CD14-positive monocyte (primary cell): Measurements from ENCODE around the gene LZTS2. TPM values are rescaled to one million over a fixed set of nuclear protein-coding genes. Genes with fewer than 3 reads are reported as not detected.

Source experiments
- DNase-seq, 3 donors: peaks; one replicate each; pipeline ENCODE4 v3.0.0-alpha.2; 2011 to 2022
- H2AFZ ChIP-seq: 2 replicates; pipeline ENCODE4 v1.6.0; 2012; ENCODE audit warnings: mild to moderate bottlenecking, low read depth, low read length, inconsistent platforms; ENCODE audit not compliant: insufficient read depth, poor library complexity, severe bottlenecking
- H3K27ac ChIP-seq, 2 donors: 1 replicate in 1 of 2; 2 replicates in 1 of 2; pipeline ENCODE4 v1.5.1; 2012 to 2013; ENCODE audit warnings: low read length in 2 of 2, control low read depth in 1 of 2, inconsistent platforms in 1 of 2, low read depth in 1 of 2, mild to moderate bottlenecking in 1 of 2
- H3K27me3 ChIP-seq, 2 donors: one replicate each; pipeline versions ENCODE4 v1.6.0 to v1.6.1; 2011 to 2013; ENCODE audit warnings: low read length in 2 of 2; ENCODE audit not compliant: control insufficient read depth in 2 of 2, insufficient read depth in 2 of 2
- H3K36me3 ChIP-seq, 2 donors: replicated peaks in 1 of 2; 1 replicate in 1 of 2; 2 replicates in 1 of 2; pipeline versions ENCODE4 v1.5.1 to v1.6.1; 2012 to 2013; ENCODE audit warnings: low read length in 2 of 2, control low read depth in 1 of 2, inconsistent platforms in 1 of 2, mild to moderate bottlenecking in 1 of 2; ENCODE audit not compliant: insufficient read depth in 2 of 2, control insufficient read depth in 1 of 2
- H3K4me1 ChIP-seq, 2 donors: 1 replicate in 1 of 2; 2 replicates in 1 of 2; pipeline versions ENCODE4 v1.5.1 to v1.6.1; 2012 to 2013; ENCODE audit warnings: low read length in 2 of 2, control low read depth in 1 of 2, inconsistent platforms in 1 of 2, mild to moderate bottlenecking in 1 of 2, moderate library complexity in 1 of 2; ENCODE audit not compliant: insufficient read depth in 2 of 2, control insufficient read depth in 1 of 2
- H3K4me2 ChIP-seq: replicated peaks from 2 replicates; pipeline ENCODE3; 2012; ENCODE audit warnings: low read length, moderate library complexity, mild to moderate bottlenecking; ENCODE audit not compliant: poor library complexity, severe bottlenecking; ENCODE audit errors: extremely low read depth
- H3K4me3 ChIP-seq, 3 experiments: fragments of 200-600 bp in 1 of 3; sonication (generic) in 1 of 3; replicated peaks in 1 of 3; 1 replicate in 2 of 3; 2 replicates in 1 of 3; pipeline ENCODE4 v1.5.1; 2011 to 2013; ENCODE audit warnings: low read length in 3 of 3, mild to moderate bottlenecking in 3 of 3, control low read depth in 2 of 3, low read depth in 2 of 3, inconsistent platforms in 1 of 3, moderate library complexity in 1 of 3
- H3K79me2 ChIP-seq: 2 replicates; pipeline ENCODE4 v1.6.0; 2012; ENCODE audit warnings: mild to moderate bottlenecking, control low read depth, inconsistent platforms, low read length, moderate library complexity; ENCODE audit not compliant: insufficient read depth
- H3K9ac ChIP-seq: 2 replicates; pipeline ENCODE4 v1.6.0; 2017; ENCODE audit warnings: low read length, mild to moderate bottlenecking; ENCODE audit not compliant: insufficient read depth, poor library complexity, severe bottlenecking
- H3K9me3 ChIP-seq, 2 donors: replicated peaks in 1 of 2; 1 replicate in 1 of 2; 2 replicates in 1 of 2; pipeline versions ENCODE4 v1.5.1 to v1.6.1; 2012 to 2013; ENCODE audit warnings: low read length in 2 of 2, control low read depth in 1 of 2; ENCODE audit not compliant: control insufficient read depth in 1 of 2, insufficient read depth in 1 of 2
- H4K20me1 ChIP-seq: 2 replicates; pipeline ENCODE4 v1.6.0; 2012; ENCODE audit warnings: mild to moderate bottlenecking, low read length, control low read depth, moderate library complexity; ENCODE audit not compliant: insufficient read depth
- H3K27ac Mint-ChIP-seq, 7 donors: one replicate each; pipeline ENCODE4 v1.8.0; 2020; ENCODE audit warnings: mild to moderate bottlenecking in 7 of 7, mixed read lengths in 7 of 7, moderate library complexity in 6 of 7, inconsistent platforms in 2 of 7
- H3K27me3 Mint-ChIP-seq, 3 donors: one replicate each; pipeline ENCODE4 v1.8.0; 2021 to 2022; ENCODE audit warnings: low read depth in 3 of 3, mild to moderate bottlenecking in 3 of 3, mixed read lengths in 3 of 3, moderate library complexity in 3 of 3, inconsistent platforms in 1 of 3
- H3K36me3 Mint-ChIP-seq, 2 donors: one replicate each; pipeline ENCODE4 v1.8.0; 2020; ENCODE audit warnings: mixed read lengths in 2 of 2, inconsistent platforms in 1 of 2, mild to moderate bottlenecking in 1 of 2
- H3K4me1 Mint-ChIP-seq: one replicate; pipeline ENCODE4 v1.8.0; 2020; ENCODE audit warnings: mild to moderate bottlenecking, mixed read lengths
- H3K4me3 Mint-ChIP-seq, 2 donors: one replicate each; pipeline ENCODE4 v1.8.0; 2020; ENCODE audit warnings: mild to moderate bottlenecking in 2 of 2, mixed read lengths in 2 of 2, moderate library complexity in 1 of 2
- H3K9me3 Mint-ChIP-seq, 7 donors: one replicate each; pipeline ENCODE4 v1.8.0; 2020 to 2022; ENCODE audit warnings: mixed read lengths in 7 of 7, mild to moderate bottlenecking in 6 of 7, moderate library complexity in 6 of 7, inconsistent platforms in 2 of 7
- CTCF ChIP-seq: fragments of 200-600 bp; IDR thresholded peaks from one replicate; pipeline ENCODE4 v1.8.0; 2022; ENCODE audit warnings: antibody characterized with exemption, mild to moderate bottlenecking
- WGBS: methylation state at CpG from one replicate; pipeline ENCODE4 v1.1.5; 2013; ENCODE audit warnings: missing lambda C conversion rate; ENCODE audit not compliant: insufficient coverage; 5-methylcytosine and 5-hydroxymethylcytosine counted together
- intact Hi-C, 2 donors: fragments of 100-400 bp; cut with micrococcal nuclease; formaldehyde crosslinking; loops; one replicate each; pipeline versions ENCODE4 v1.15.0 to v1.15.1; 2023
- polyA plus RNA-seq, 3 donors: library from polyadenylated mRNA; depleted of rRNA in 1 of 3; unstranded in 2 of 3; stranded (reverse) in 1 of 3; fragments of 300-500 nt in 2 of 3; fragments of >200 nt in 1 of 3; fragmentation: Illumina TruSeq in 2 of 3; gene quantifications; 1 replicate in 2 of 3; 2 replicates in 1 of 3; pipeline ENCODE4 v1.2.3, GENCODE V29; 2012 to 2021

The LZTS2 gene
- polyA plus RNA-seq, 3 donors, result 2.8 to 9.2 (median 3.3) TPM

- no peaks in the 10 kb centered on the region for H3K36me3 Mint-ChIP-seq
- Histone ChIP-seq H3K4me1 (peaks cover 18 to 26% of the 10 kb centered on the region in 2 donors), H3K27ac (no peak overlapping the region), H3K36me3 (no peaks in the 10 kb centered on the region), H3K4me3 (no peak overlapping the region), H2AFZ (no peak overlapping the region), H4K20me1 (no peaks in the 10 kb centered on the region), H3K4me2 (no peak overlapping the region), H3K9me3 (no peaks in the 10 kb centered on the region), H3K9ac (no peak overlapping the region), H3K27me3 (peaks cover 0 to 5% of the 10 kb centered on the region in 2 donors), H3K79me2 (no peaks in the 10 kb centered on the region)
- H3K4me1 Mint-ChIP-seq, result peaks cover 29% of the 10 kb centered on the region
- DNase-seq, result no peak
- peaks cover 0 to 3% (median 0%) of the 10 kb centered on the region in 7 donors for H3K9me3 Mint-ChIP-seq
- no peak overlapping the region for H3K27ac Mint-ChIP-seq
- WGBS, result 97% methylated on average over 3 of the region's 4 CpGs
- TF ChIP-seq CTCF, result no peak
- intact Hi-C loops, result no loop called here
- peaks cover 18 to 19% (median 18%) of the 10 kb centered on the region in 3 donors for H3K27me3 Mint-ChIP-seq
- H3K4me3 Mint-ChIP-seq, result no peak overlapping the region
Observed at GRCh38 chr10:101021239-101021638, 21.6 kb downstream of the LZTS2 start.

GRCh38 chr10:101021692-101022251 is 22.2 kb downstream of the LZTS2 start:
- TF ChIP-seq CTCF, result no peak
- no peak overlapping the region for H3K27ac ChIP-seq
- H3K36me3 ChIP-seq, result no peaks in the 10 kb centered on the region
- H3K27me3 Mint-ChIP-seq, result peaks cover 14 to 19% (median 18%) of the 10 kb centered on the region in 3 donors
- H3K9me3 ChIP-seq, result no peaks in the 10 kb centered on the region
- no peak overlapping the region for H3K4me2 ChIP-seq
- H3K27ac Mint-ChIP-seq, result no peak overlapping the region
- WGBS, result 97% methylated on average over 10 of the region's 11 CpGs
- no peak for DNase-seq
- H3K36me3 Mint-ChIP-seq, result no peaks in the 10 kb centered on the region
- H3K9ac ChIP-seq, result no peak overlapping the region
- H3K4me1 ChIP-seq, result peaks cover 22 to 26% of the 10 kb centered on the region in 2 donors
- intact Hi-C loops, result no loop called here
- H3K4me3 ChIP-seq, result no peak overlapping the region
- no peak overlapping the region for H2AFZ ChIP-seq
- peaks cover 29% of the 10 kb centered on the region for H3K4me1 Mint-ChIP-seq
- H3K4me3 Mint-ChIP-seq, result no peak overlapping the region
- peaks cover 0 to 3% (median 0%) of the 10 kb centered on the region in 7 donors for H3K9me3 Mint-ChIP-seq
- H4K20me1 ChIP-seq, result no peaks in the 10 kb centered on the region
- peaks cover 0 to 5% of the 10 kb centered on the region in 2 donors for H3K27me3 ChIP-seq
- no peaks in the 10 kb centered on the region for H3K79me2 ChIP-seq
